Activated CD4-positive, alpha-beta T cell treated with anti-CD3 and anti-CD28 coated beads for 4 hours (primary cell): Measurements from ENCODE around the gene IBTK.
"Not testable (repeated sequence)": the region's sequence is repeated elsewhere in the genome, so short reads cannot be mapped to it uniquely, and the experiment has no call there.

Source experiments
- DNase-seq, 2 donors: peaks; one replicate each; pipeline ENCODE4 v3.0.0-alpha.2; 2020

The IBTK gene

GRCh38 chr6:82246802-82247504, 591 bp downstream of the IBTK start:
- no peak for DNase-seq

GRCh38 chr6:82246370-82246769, 1.2 kb downstream of the IBTK start:
- DNase-seq: no peak

- DNase-seq: no peak
Observed at GRCh38 chr6:82245376-82245775, 2.2 kb downstream of the IBTK start.

- no peak for DNase-seq
Observed at GRCh38 chr6:82243884-82244283, 3.7 kb downstream of the IBTK start.

GRCh38 chr6:82240186-82240585, 7.4 kb downstream of the IBTK start:
- DNase-seq: no peak

GRCh38 chr6:82239597-82239996, 7.9 kb downstream of the IBTK start:
- no peak for DNase-seq

- DNase-seq: no peak
Observed at GRCh38 chr6:82237013-82237412, 10.5 kb downstream of the IBTK start.

- no peak for DNase-seq
Observed at GRCh38 chr6:82227770-82228169, 19.8 kb downstream of the IBTK start.

- DNase-seq: no peak
Observed at GRCh38 chr6:82220167-82220566, 27.4 kb downstream of the IBTK start.

- DNase-seq: no peak
Observed at GRCh38 chr6:82217018-82217586, 30.4 kb downstream of the IBTK start.

GRCh38 chr6:82216549-82216948, 31.0 kb downstream of the IBTK start:
- DNase-seq: no peak

GRCh38 chr6:82211326-82211725, 36.2 kb downstream of the IBTK start:
- DNase-seq: no peak

GRCh38 chr6:82208913-82209312, 38.6 kb downstream of the IBTK start:
- no peak for DNase-seq

GRCh38 chr6:82205930-82206392, 41.6 kb downstream of the IBTK start:
- no peak for DNase-seq

- no peak for DNase-seq
Observed at GRCh38 chr6:82204020-82204419, 43.5 kb downstream of the IBTK start.

GRCh38 chr6:82197784-82198183, 49.8 kb downstream of the IBTK start:
- no peak for DNase-seq

GRCh38 chr6:82197245-82197644, 50.3 kb downstream of the IBTK start:
- DNase-seq: not testable (repeated sequence)

GRCh38 chr6:82196161-82196560, 51.4 kb downstream of the IBTK start:
- DNase-seq: no peak

GRCh38 chr6:82195619-82196018, 51.9 kb downstream of the IBTK start:
- no peak for DNase-seq

- no peak for DNase-seq
Observed at GRCh38 chr6:82185948-82186535, 61.5 kb downstream of the IBTK start.

- no peak for DNase-seq
Observed at GRCh38 chr6:82183642-82184282, 63.8 kb downstream of the IBTK start.

- DNase-seq: no peak
Observed at GRCh38 chr6:82182756-82183155, 64.8 kb downstream of the IBTK start.

GRCh38 chr6:82179415-82179814, 68.1 kb downstream of the IBTK start:
- no peak for DNase-seq

GRCh38 chr6:82178759-82179112, 68.8 kb downstream of the IBTK start:
- DNase-seq: no peak
